ENCODE results near the gene USP14. TPM values are rescaled to one million over a fixed set of nuclear protein-coding genes. Genes with fewer than 3 reads are reported as not detected.
A peak's percentile ranks its signal among the peaks of the same experiment; 100 is the strongest.
"Not testable (repeated sequence)": the region's sequence is repeated elsewhere in the genome, so short reads cannot be mapped to it uniquely, and the experiment has no call there.

Gene USP14
- 23.1 and 24.9 TPM in 2 replicates for total RNA-seq (2014; rRNA removed; shearing (Covaris generic))

GRCh38 chr18:158128-159036 lies at the start of gene USP14:
USP14 (plus strand) TSS chr18:158557; CDS start chr18:158699, 142 bp downstream.
- H3K27me3 ChIP-seq: no peaks in the 10 kb centered on the region
- H3K27ac ChIP-seq: peak within 1 kb of the TSS; percentile 83
- H3K9me3 ChIP-seq (replicated peaks): no peaks in the 10 kb centered on the region
- H3K4me3 ChIP-seq: peak within 1 kb of the TSS; percentile 99
- H3K36me3 ChIP-seq: peaks cover under 1% of the 10 kb centered on the region
- peak; percentile 96 to 97 for DNase-seq
- H3K4me1 ChIP-seq: no peaks in the 10 kb centered on the region; the same call in 1 of the 2 replicates

GRCh38 chr18:108665-109063 lies 49.7 kb upstream of the USP14 start:
- not testable (repeated sequence) for DNase-seq, H3K36me3 ChIP-seq

DNA sequence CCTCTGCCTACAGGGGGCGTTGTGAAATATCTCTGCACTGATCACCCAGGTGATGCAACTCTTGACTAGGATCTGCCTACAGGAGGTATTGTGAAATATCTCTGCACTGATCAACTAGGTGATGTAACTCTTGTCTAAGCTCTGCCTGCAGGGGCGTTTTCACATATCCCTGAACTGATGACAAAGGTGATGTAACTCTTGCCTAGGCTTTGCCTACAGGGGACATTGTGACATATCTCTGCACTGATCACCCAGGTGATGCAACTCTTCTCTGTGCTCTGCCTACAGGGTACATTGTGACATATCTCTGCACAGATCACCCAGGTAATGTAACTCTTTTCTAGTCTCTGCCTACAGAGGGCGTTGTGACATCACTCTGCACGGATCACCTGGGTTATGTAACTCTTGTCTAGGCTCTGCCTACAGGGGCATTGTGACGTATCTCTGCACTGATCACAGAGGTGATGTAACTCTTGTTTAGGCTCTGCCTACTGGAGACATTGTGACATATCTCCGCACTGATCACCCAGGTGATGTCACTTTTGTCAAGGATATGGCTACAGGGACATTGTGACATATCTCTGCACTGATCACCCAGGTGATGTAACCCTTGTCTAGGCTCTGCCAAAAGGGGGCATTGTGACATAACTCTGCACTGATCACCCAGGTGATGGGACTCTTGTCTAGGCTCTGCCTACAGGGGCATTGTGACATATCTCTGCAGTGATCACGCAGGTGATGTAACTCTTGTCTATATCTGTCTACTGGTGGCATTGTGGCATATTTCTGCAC lies 49.0 kb upstream of the USP14 start:
- peak; percentile 15 to 64 for DNase-seq
- H3K27ac ChIP-seq; H3K9me3 ChIP-seq (replicated peaks); H3K36me3 ChIP-seq; H3K27me3 ChIP-seq; H3K4me1 ChIP-seq; H3K4me3 ChIP-seq: not testable (repeated sequence)

More at GRCh38 chr18:108665-109063, 49.7 kb upstream of the USP14 start:
- H3K27me3 ChIP-seq; H3K9me3 ChIP-seq (replicated peaks); H3K4me1 ChIP-seq; H3K4me3 ChIP-seq; H3K27ac ChIP-seq: not testable (repeated sequence)

- not testable (repeated sequence) for H3K27me3 ChIP-seq; H3K4me1 ChIP-seq; H3K4me3 ChIP-seq; DNase-seq; H3K27ac ChIP-seq; H3K36me3 ChIP-seq; H3K9me3 ChIP-seq (replicated peaks)
Observed at GRCh38 chr18:109922-110261, 48.5 kb upstream of the USP14 start.

- not testable (repeated sequence) for DNase-seq
Observed at GRCh38 chr18:110351-111201, 47.8 kb upstream of the USP14 start.

DNA sequence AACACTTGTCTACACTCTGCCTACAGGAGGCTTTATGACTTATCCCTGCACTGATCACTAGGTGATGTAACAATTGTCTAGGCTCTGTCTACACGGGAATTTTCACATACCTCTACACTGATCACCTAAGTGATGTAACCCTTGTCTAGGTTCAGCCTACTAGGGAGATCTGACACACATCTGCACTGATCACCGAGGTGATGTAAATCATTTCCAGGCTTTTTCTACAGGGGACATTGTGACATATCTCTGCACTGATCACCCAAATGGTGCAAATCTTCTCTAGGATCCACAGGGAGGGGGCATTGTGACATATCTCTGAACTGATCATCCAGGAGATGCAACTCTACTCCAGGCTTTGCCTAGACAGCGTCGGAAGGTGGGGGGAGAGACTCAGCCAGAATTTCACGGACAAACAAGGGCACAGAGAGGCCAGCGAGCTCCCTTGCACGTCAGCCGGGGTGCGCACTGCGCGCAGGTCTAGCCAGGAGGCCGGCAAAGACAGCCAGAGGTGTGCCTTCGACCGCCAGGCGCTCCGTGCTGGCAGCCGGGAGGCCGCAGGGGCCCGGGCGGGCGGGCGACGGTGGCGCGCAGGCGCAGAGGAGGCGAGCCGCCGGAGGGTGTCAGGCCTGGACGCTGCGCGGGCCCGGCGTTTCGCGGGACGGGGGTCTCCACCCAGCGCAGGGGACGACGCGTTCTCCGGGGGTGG lies 46.9 kb upstream of the USP14 start:
- Histone ChIP-seq H3K27me3 (no peaks in the 10 kb centered on the region), H3K4me3 (peak overlapping the region; percentile 58), H3K9me3 (replicated peaks) (no peaks in the 10 kb centered on the region), H3K4me1 (no peaks in the 10 kb centered on the region), H3K36me3 (no peaks in the 10 kb centered on the region), H3K27ac (no peak overlapping the region)
- peak; percentile 59 to 73 for DNase-seq

More at GRCh38 chr18:110351-111201, 47.8 kb upstream of the USP14 start:
- H3K4me1 ChIP-seq; H3K27me3 ChIP-seq; H3K36me3 ChIP-seq; H3K9me3 ChIP-seq (replicated peaks); H3K4me3 ChIP-seq; H3K27ac ChIP-seq: not testable (repeated sequence)

DNA sequence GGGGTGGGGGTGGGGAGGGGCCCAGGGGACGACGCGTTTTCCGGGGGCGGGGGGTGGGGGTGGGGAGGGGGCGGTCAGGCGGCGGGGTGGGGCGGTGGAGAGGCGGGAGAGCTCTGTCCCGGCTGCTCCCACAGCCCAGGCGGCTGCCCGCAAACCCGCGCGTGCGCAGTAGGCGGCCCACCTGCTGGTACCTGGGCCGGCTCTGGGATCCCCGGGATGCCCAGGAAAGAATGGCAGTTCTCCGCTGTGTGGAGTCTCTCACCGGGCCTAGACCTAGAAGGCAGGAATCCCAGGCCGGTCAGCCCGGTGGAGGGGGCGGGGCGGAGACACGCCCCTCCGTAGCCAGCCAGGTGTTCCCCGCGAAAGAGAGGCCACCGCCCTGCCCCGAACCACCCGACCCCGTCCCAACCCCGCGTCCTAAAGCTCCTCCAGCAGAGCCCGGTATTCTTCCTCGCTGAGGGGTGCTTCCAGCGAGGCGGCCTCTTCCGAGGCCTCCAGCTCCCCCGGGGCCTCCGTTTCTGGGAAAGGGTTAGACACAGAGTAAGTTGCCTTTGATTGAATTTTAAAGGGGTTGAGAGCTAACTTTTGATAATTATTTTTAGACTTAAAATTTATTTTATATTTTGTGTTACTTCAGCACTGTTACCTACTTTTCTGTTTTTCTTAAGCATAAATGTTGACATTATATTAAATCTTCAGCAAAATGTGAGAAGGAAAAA lies 46.2 kb upstream of the USP14 start:
- not testable (repeated sequence) for H3K27me3 ChIP-seq; H3K36me3 ChIP-seq; H3K9me3 ChIP-seq (replicated peaks); H3K4me1 ChIP-seq; DNase-seq; H3K27ac ChIP-seq
- peak overlapping the region; percentile 22; the same call in 1 of the 2 replicates for H3K4me3 ChIP-seq

DNA sequence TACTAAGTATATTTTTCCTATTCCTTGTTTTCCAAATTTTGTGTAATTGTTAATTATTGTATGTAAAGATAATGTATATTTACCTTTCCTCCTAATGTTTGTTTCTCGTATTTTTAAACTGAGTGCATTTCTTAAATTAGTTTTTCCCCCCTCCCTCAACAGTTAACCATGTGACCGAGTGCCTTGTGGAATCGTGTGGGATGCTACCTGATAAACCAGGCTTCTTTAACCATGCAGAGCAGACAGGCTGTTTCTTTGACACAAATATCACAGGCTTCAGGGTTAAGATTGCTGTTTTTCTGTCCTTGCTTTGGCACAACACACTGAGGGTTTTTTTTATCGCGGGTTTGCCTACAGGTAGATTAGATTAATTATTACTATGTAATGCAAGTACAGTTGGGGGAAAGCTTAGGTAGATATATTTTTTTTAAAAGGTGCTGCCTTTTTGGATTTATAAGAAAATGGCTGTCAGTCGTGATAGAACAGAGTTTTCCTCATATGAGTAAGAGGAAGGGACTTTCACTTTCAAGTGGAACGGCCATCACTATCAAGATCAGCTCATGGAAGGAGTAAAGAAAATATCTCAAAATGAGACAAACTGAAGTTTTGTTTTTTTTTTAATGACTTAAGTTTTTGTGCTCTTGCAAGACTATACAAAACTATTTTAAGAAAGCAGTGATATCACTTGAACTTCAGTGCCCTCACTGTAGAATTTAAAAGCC lies 37.7 kb upstream of the USP14 start:
- not testable (repeated sequence) for DNase-seq; H3K36me3 ChIP-seq; H3K9me3 ChIP-seq (replicated peaks); H3K27me3 ChIP-seq; H3K4me1 ChIP-seq; H3K4me3 ChIP-seq; H3K27ac ChIP-seq

DNA sequence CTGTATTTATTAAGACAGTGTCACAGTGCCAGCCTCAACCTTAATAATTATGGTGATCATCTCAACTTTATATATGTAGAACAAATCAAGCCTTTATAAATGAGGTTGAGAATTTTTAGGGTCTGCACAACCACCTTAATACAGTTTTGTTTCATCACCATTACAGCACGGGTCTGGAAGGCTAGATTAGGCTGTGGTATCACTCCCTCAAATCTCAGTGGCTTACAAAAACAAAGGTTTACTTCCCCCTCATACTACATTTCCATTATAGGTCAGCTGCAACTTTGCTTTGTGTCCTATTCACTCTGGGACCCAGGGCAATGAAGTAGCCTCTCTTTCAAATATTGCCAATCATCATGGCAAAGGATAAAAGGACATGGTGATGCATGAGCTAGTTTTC lies 23.3 kb upstream of the USP14 start:
- H3K4me3 ChIP-seq: no peak overlapping the region
- no peaks in the 10 kb centered on the region for H3K27me3 ChIP-seq
- H3K4me1 ChIP-seq: no peaks in the 10 kb centered on the region
- no peak for DNase-seq
- no peaks in the 10 kb centered on the region for H3K9me3 ChIP-seq (replicated peaks)
- H3K27ac ChIP-seq: no peak overlapping the region
- H3K36me3 ChIP-seq: no peaks in the 10 kb centered on the region

DNA sequence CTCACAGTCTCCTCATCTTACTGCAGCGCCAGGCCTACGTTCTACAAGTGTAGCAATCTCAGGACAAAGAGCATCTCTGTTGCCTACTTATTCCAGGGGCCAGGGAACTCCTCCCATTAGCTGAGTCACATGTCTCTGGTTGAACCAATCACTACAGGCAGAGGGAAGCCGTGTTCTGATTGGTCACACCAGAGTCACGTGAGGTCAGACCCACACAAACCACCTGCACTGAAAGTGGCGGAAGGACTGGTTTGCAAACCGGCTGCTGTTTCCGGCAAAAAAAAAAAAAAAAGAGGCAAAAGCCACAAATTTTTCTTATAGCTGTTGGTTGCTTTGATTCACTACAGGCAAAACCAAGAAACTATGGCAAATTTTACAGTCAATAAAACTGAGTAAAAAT lies 21.9 kb upstream of the USP14 start:
- no peaks in the 10 kb centered on the region for H3K36me3 ChIP-seq
- no peaks in the 10 kb centered on the region for H3K4me1 ChIP-seq
- H3K4me3 ChIP-seq: no peak overlapping the region
- no peaks in the 10 kb centered on the region for H3K9me3 ChIP-seq (replicated peaks)
- peak; percentile 66 to 79 for DNase-seq
- H3K27me3 ChIP-seq: no peaks in the 10 kb centered on the region
- H3K27ac ChIP-seq: no peak overlapping the region

- H3K27me3 ChIP-seq: no peaks in the 10 kb centered on the region
- no peaks in the 10 kb centered on the region for H3K36me3 ChIP-seq
- no peak for DNase-seq
- no peaks in the 10 kb centered on the region for H3K9me3 ChIP-seq (replicated peaks)
- H3K4me1 ChIP-seq: no peaks in the 10 kb centered on the region
- no peak overlapping the region for H3K4me3 ChIP-seq
- H3K27ac ChIP-seq: no peak overlapping the region
Observed at GRCh38 chr18:137327-137726, 21.0 kb upstream of the USP14 start.

GRCh38 chr18:140670-141266 lies 17.6 kb upstream of the USP14 start:
- DNase-seq: no peak
- no peaks in the 10 kb centered on the region for H3K9me3 ChIP-seq (replicated peaks)

More at GRCh38 chr18:140670-141266, 17.6 kb upstream of the USP14 start:
- Histone ChIP-seq H3K4me1 (no peaks in the 10 kb centered on the region), H3K27ac (no peak overlapping the region), H3K27me3 (no peaks in the 10 kb centered on the region), H3K4me3 (no peak overlapping the region), H3K36me3 (no peaks in the 10 kb centered on the region)

All from SJCRH30 (cell line).